Tibial artery (tissue), 4 donors: ENCODE results near the gene CHPT1.

ENCODE experiments used
- DNase-seq, 2 donors: peaks; one replicate each; pipeline ENCODE4 v3.0.0-alpha.2; 2019
- H3K27ac ChIP-seq, 2 donors: fragments of 200-600 bp; sonication (generic) in 1 of 2; 1 replicate in 1 of 2; 2 replicates in 1 of 2; pipeline ENCODE4 v1.5.1; 2018 to 2019; ENCODE audit warnings: mild to moderate bottlenecking in 1 of 2
- H3K27me3 ChIP-seq, 2 donors: fragments of 200-600 bp; sonication (generic) in 1 of 2; one replicate each; pipeline versions ENCODE4 v1.5.1 to v1.6.0; 2016 to 2019
- H3K36me3 ChIP-seq, 3 donors: fragments of 200-600 bp; sonication (generic) in 2 of 3; one replicate each; pipeline ENCODE4 v1.5.1; 2016 to 2019; ENCODE audit warnings: mild to moderate bottlenecking in 2 of 3
- H3K4me1 ChIP-seq, 4 donors: fragments of 200-600 bp; sonication (generic) in 2 of 4; 1 replicate in 3 of 4; 2 replicates in 1 of 4; pipeline ENCODE4 v1.5.1; 2016 to 2019
- H3K4me3 ChIP-seq, 2 donors: fragments of 200-600 bp; sonication (generic) in 1 of 2; 1 replicate in 1 of 2; 2 replicates in 1 of 2; pipeline ENCODE4 v1.5.1; 2018 to 2019; ENCODE audit warnings: mild to moderate bottlenecking in 2 of 2
- H3K9me3 ChIP-seq, 3 donors: fragments of 200-600 bp; sonication (generic) in 1 of 3; one replicate each; pipeline ENCODE4 v1.5.1; 2016 to 2019
- CTCF ChIP-seq, 2 experiments: fragments of 200-600 bp in 1 of 2; fragments of 450-650 bp in 1 of 2; IDR thresholded peaks; one replicate each; pipeline ENCODE4 v1.5.1; 2017 to 2019; ENCODE audit warnings: antibody characterized with exemption in 2 of 2, mild to moderate bottlenecking in 1 of 2, moderate library complexity in 1 of 2
- intact Hi-C: fragments of 100-400 bp; cut with DNase I; formaldehyde crosslinking; loops from one replicate; pipeline ENCODE4 v1.15.0; 2023; ENCODE audit warnings: low total_unique reads

Gene CHPT1

DNA sequence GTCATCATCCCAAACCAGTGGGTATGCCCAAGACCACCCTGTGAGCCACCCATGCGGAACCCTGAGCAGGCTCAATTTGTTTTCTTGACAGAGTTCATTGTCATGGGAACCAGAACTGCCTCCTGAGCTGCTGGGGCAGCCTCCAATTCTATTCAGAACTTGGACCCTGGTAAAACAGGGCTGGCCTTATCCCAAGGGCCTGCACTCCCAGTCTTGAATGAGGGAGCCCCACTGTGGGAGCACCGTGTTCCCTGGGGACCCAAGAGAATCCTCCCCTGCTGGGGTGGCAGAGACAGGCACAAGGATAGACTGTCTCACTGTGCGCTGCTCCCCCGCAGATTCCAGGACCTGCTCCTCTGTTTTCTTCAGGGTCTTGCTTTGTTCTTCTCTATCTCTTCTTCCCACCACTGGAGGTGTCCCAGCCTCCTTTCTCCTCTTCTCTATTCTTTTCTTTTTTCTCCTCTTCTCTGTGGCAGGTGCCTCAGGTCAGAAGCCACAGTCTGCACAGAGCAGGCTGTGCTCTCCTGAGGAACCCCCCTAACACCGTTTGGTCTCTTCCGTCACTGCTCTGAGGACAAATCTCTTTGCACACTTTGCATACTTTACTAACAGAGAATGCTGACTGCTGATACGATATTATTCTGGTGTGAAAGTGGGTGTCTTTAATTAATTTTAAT lies 31.2 kb upstream of the CHPT1 start:
- Histone ChIP-seq H3K27me3 (peaks cover 0 to 9% of the 10 kb centered on the region in 2 donors), H3K36me3 (no peaks in the 10 kb centered on the region), H3K27ac (no peak overlapping the region), H3K9me3 (no peaks in the 10 kb centered on the region), H3K4me3 (no peak overlapping the region), H3K4me1 (peaks cover 0 to 5% (median 0%) of the 10 kb centered on the region in 4 donors)
- DNase-seq, result no peak
- intact Hi-C loops, result no loop called here
- TF ChIP-seq CTCF (IDR thresholded peaks at IDR 0.05), result no peak

GRCh38 chr12:101667591-101667990 lies 29.8 kb upstream of the CHPT1 start:
- Histone ChIP-seq H3K27ac (no peak overlapping the region), H3K4me1 (peaks cover 0 to 5% (median 0%) of the 10 kb centered on the region in 4 donors), H3K4me3 (no peak overlapping the region), H3K36me3 (no peaks in the 10 kb centered on the region), H3K9me3 (no peaks in the 10 kb centered on the region), H3K27me3 (peaks cover 0 to 9% of the 10 kb centered on the region in 2 donors)
- no peak for DNase-seq
- no peak for TF ChIP-seq CTCF (IDR thresholded peaks at IDR 0.05)
- intact Hi-C loops, result no loop called here

DNA sequence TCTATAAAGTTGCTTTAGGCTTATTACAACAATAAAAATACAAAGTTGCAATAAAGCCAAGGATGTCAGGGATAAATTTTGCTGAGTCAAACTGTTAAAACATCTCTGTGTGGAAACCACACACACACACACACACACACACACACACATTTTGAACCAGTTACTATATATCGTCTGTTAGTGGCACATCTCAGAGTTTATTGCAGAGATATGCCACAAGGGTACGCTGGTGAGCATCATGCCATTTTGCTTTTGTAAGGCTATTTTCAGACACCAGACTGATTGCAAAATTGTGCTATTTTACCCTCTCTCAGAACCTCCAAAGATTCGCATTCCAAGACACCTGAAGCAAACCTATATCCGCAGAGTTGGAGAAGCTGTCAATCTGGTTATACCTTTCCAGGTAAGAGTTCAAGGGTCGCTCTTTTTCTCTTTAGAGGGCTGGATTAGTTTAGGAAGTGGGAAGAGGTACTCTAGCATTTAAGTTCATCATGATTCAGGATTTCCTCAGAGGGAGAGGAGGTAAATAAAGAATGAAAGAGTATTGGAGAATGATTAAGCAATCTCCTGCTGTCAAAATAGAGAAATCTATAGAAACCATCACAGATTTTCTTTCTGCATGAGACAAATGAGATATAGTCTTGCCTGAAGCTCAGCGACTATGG lies 27.3 kb upstream of the CHPT1 start:
- intact Hi-C loops, result loop anchor here (10.0 kb wide), 1 partner anchor 95 kb away; no protein-coding TSS in a partner anchor
- TF ChIP-seq CTCF (IDR thresholded peaks at IDR 0.05), result peak; percentile 54 to 60
- Histone ChIP-seq H3K4me3 (no peak overlapping the region), H3K9me3 (no peaks in the 10 kb centered on the region), H3K36me3 (no peaks in the 10 kb centered on the region), H3K27ac (no peak overlapping the region), H3K27me3 (peaks cover 0 to 9% of the 10 kb centered on the region in 2 donors), H3K4me1 (peaks cover 0 to 5% (median 0%) of the 10 kb centered on the region in 4 donors)
- DNase-seq, result peak in 1 of 2 donors; percentile 41

GRCh38 chr12:101671157-101671791 lies 26.2 kb upstream of the CHPT1 start:
- H3K36me3 ChIP-seq, result no peaks in the 10 kb centered on the region
- no peaks in the 10 kb centered on the region for H3K9me3 ChIP-seq
- no peak for TF ChIP-seq CTCF (IDR thresholded peaks at IDR 0.05)
- DNase-seq, result peak in 1 of 2 donors; percentile 24
- H3K4me3 ChIP-seq, result no peak overlapping the region
- intact Hi-C loops, result loop anchor here (10.0 kb wide), 1 partner anchor 94 kb away; no protein-coding TSS in a partner anchor
- peaks cover 0 to 5% (median 0%) of the 10 kb centered on the region in 4 donors for H3K4me1 ChIP-seq
- peaks cover 0 to 3% of the 10 kb centered on the region in 2 donors for H3K27me3 ChIP-seq
- H3K27ac ChIP-seq, result no peak overlapping the region

GRCh38 chr12:101671833-101672232 lies 25.6 kb upstream of the CHPT1 start:
- peaks cover 0 to 5% (median 0%) of the 10 kb centered on the region in 4 donors for H3K4me1 ChIP-seq
- intact Hi-C loops, result loop anchor here (10.0 kb wide), 1 partner anchor 93 kb away; no protein-coding TSS in a partner anchor
- no peak for TF ChIP-seq CTCF (IDR thresholded peaks at IDR 0.05)
- H3K27ac ChIP-seq, result no peak overlapping the region
- H3K9me3 ChIP-seq, result no peaks in the 10 kb centered on the region
- no peaks in the 10 kb centered on the region for H3K27me3 ChIP-seq
- H3K4me3 ChIP-seq, result no peak overlapping the region
- H3K36me3 ChIP-seq, result no peaks in the 10 kb centered on the region
- DNase-seq, result no peak
